ENCODE results near the gene SMAP1.

DNA sequence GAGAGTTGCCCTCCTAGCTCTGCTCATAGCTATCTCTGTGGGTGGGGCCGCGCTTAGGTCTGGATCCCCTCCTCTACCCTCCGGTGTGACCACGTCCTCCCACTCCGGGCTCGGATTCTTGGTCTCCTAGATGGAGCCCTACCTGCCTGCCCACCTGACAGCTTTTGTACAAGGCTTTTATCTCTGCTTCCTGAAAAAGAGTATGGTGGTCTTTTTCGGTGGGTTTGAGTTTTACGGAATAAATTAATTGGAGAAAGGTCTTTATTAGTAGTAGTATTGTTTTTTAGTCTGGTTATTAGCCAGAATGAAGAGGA is 773 bp downstream of the SMAP1 start:
- TF ChIP-seq, protein P1, sequence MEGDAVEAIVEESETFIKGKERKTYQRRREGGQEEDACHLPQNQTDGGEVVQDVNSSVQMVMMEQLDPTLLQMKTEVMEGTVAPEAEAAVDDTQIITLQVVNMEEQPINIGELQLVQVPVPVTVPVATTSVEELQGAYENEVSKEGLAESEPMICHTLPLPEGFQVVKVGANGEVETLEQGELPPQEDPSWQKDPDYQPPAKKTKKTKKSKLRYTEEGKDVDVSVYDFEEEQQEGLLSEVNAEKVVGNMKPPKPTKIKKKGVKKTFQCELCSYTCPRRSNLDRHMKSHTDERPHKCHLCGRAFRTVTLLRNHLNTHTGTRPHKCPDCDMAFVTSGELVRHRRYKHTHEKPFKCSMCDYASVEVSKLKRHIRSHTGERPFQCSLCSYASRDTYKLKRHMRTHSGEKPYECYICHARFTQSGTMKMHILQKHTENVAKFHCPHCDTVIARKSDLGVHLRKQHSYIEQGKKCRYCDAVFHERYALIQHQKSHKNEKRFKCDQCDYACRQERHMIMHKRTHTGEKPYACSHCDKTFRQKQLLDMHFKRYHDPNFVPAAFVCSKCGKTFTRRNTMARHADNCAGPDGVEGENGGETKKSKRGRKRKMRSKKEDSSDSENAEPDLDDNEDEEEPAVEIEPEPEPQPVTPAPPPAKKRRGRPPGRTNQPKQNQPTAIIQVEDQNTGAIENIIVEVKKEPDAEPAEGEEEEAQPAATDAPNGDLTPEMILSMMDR (IDR thresholded peaks at IDR 0.05): no peak
- no peak for TF ChIP-seq ZFX (IDR thresholded peaks at IDR 0.05; ENCODE audit: borderline replicate concordance)
